HFFc6 (cell line): Measurements from ENCODE around the gene HDAC9. TPM values are rescaled to one million over a fixed set of nuclear protein-coding genes. Genes with fewer than 3 reads are reported as not detected.

ENCODE experiments used
- DNase-seq: peaks from one replicate; pipeline ENCODE4 v3.0.0-alpha.2; 2018
- H3K27ac Mint-ChIP-seq: 2 replicates; pipeline ENCODE4 v1.8.0; 2020; ENCODE audit warnings: mild to moderate bottlenecking, mixed read lengths
- H3K27me3 Mint-ChIP-seq: 2 replicates; pipeline ENCODE4 v1.8.0; 2021; ENCODE audit warnings: mild to moderate bottlenecking, moderate library complexity, mixed read lengths; ENCODE audit not compliant: insufficient read depth
- H3K36me3 Mint-ChIP-seq: 2 replicates; pipeline ENCODE4 v1.8.0; 2021; ENCODE audit warnings: low read depth, mixed read lengths
- H3K4me1 Mint-ChIP-seq: 2 replicates; pipeline ENCODE4 v1.8.0; 2020; ENCODE audit warnings: low read depth, mixed read lengths
- H3K4me3 Mint-ChIP-seq: 2 replicates; pipeline ENCODE4 v1.8.0; 2020; ENCODE audit warnings: mild to moderate bottlenecking, moderate library complexity, mixed read lengths
- H3K9me3 Mint-ChIP-seq: 2 replicates; pipeline ENCODE4 v1.8.0; 2020; ENCODE audit warnings: mild to moderate bottlenecking, mixed read lengths
- CTCF ChIP-seq: fragments of 200-600 bp; sonication (generic); IDR thresholded peaks from 2 replicates; pipeline ENCODE4 v1.5.0; 2021; ENCODE audit warnings: antibody characterized with exemption, mild to moderate bottlenecking
- total RNA-seq, 6 experiments: library from RNA; stranded (reverse); fragmentation: NEBNext Ultra II Directional; extraction: Animal tissue kit (Norgen Biotek cat#: 25700); gene quantifications; 2 replicates in 1 of 6; 3 replicates in 5 of 6; pipeline ENCODE4 v1.2.3, GENCODE V29; 2021

HDAC9 gene
- total RNA-seq, 6 experiments from 2014 or later = 11.5 to 29.2 (median 13.2) TPM

- no peak for DNase-seq
- H3K27ac Mint-ChIP-seq = no peak overlapping the region
- H3K27me3 Mint-ChIP-seq = no peaks in the 10 kb centered on the region
- no peaks in the 10 kb centered on the region for H3K9me3 Mint-ChIP-seq
- TF ChIP-seq CTCF = no peak
- H3K4me3 Mint-ChIP-seq = no peak overlapping the region
- no peaks in the 10 kb centered on the region for H3K4me1 Mint-ChIP-seq
- no peaks in the 10 kb centered on the region for H3K36me3 Mint-ChIP-seq
Observed at GRCh38 chr7:18913106-18913505, 417.6 kb downstream of the HDAC9 start.

- Mint-ChIP-seq H3K36me3 (0 out of 2 replicates have a peak, but pooled peaks cover 6% of the 10 kb centered on the region), H3K4me1 (no peaks in the 10 kb centered on the region), H3K27me3 (no peaks in the 10 kb centered on the region; the same call in 1 of the 2 replicates), H3K27ac (no peak overlapping the region), H3K4me3 (no peak overlapping the region), H3K9me3 (no peaks in the 10 kb centered on the region)
- TF ChIP-seq CTCF = no peak
- DNase-seq = no peak
Observed at GRCh38 chr7:18916826-18917225, 421.3 kb downstream of the HDAC9 start.

- no peak for TF ChIP-seq CTCF
- Mint-ChIP-seq H3K27me3 (no peaks in the 10 kb centered on the region), H3K27ac (no peak overlapping the region), H3K4me3 (no peak overlapping the region), H3K9me3 (no peaks in the 10 kb centered on the region), H3K4me1 (peaks cover 12% of the 10 kb centered on the region), H3K36me3 (no peaks in the 10 kb centered on the region)
- DNase-seq = peak; percentile 36
Observed at GRCh38 chr7:18927134-18927533, 431.6 kb downstream of the HDAC9 start.

GRCh38 chr7:18936265-18936664 is 440.7 kb downstream of the HDAC9 start:
- no peaks in the 10 kb centered on the region for H3K9me3 Mint-ChIP-seq
- no peaks in the 10 kb centered on the region for H3K27me3 Mint-ChIP-seq
- H3K4me3 Mint-ChIP-seq = no peak overlapping the region
- no peaks in the 10 kb centered on the region; the same call in 1 of the 2 replicates for H3K36me3 Mint-ChIP-seq
- peaks cover 11% of the 10 kb centered on the region for H3K4me1 Mint-ChIP-seq
- no peak overlapping the region for H3K27ac Mint-ChIP-seq
- TF ChIP-seq CTCF = no peak
- DNase-seq = no peak

GRCh38 chr7:18939771-18940592 is 444.4 kb downstream of the HDAC9 start:
- Mint-ChIP-seq H3K4me3 (no peak overlapping the region), H3K27me3 (no peaks in the 10 kb centered on the region), H3K4me1 (peaks cover 11% of the 10 kb centered on the region), H3K27ac (no peak overlapping the region), H3K36me3 (no peaks in the 10 kb centered on the region), H3K9me3 (no peaks in the 10 kb centered on the region)
- DNase-seq = no peak
- TF ChIP-seq CTCF = no peak
